Ovary (tissue), 9 donors: ENCODE data around the gene CCDC167. TPM values are rescaled to one million over a fixed set of nuclear protein-coding genes. Genes with fewer than 3 reads are reported as not detected.

ENCODE experiments used
- DNase-seq, 5 donors: peaks; one replicate each; pipeline ENCODE4 v3.0.0-alpha.2; 2019 to 2020
- H3K27ac ChIP-seq, 2 donors: fragments of 200-600 bp; one replicate each; pipeline versions ENCODE4 v1.5.1 to v1.8.0; 2019 to 2022
- H3K27me3 ChIP-seq: fragments of 200-600 bp; one replicate; pipeline ENCODE4 v1.8.0; 2022
- H3K36me3 ChIP-seq: fragments of 200-600 bp; sonication (generic); one replicate; pipeline ENCODE4 v1.5.1; 2019
- H3K4me1 ChIP-seq: one replicate; pipeline ENCODE4 v1.8.1; 2013; ENCODE audit warnings: mild to moderate bottlenecking, moderate library complexity; ENCODE audit not compliant: insufficient read depth
- H3K4me3 ChIP-seq: fragments of 200-600 bp; sonication (generic); one replicate; pipeline ENCODE4 v1.5.1; 2017
- H3K9me3 ChIP-seq, 2 donors: fragments of 200-600 bp in 1 of 2; sonication (generic) in 1 of 2; one replicate each; pipeline versions ENCODE4 v1.5.1 to v1.8.1; 2013 to 2019; ENCODE audit warnings: mild to moderate bottlenecking in 1 of 2, moderate library complexity in 1 of 2
- CTCF ChIP-seq, 3 donors: fragments of 450-650 bp in 2 of 3; fragments of 200-600 bp in 1 of 3; IDR thresholded peaks; one replicate each; pipeline versions ENCODE4 v1.5.1 to v1.8.0; 2016 to 2022; ENCODE audit warnings: antibody characterized with exemption in 3 of 3, mild to moderate bottlenecking in 1 of 3
- EP300 ChIP-seq: sonication (generic); formaldehyde crosslinking; IDR thresholded peaks from one replicate; pipeline ENCODE4 v1.6.1; 2017; ENCODE audit warnings: antibody characterized with exemption
- POLR2A ChIP-seq: fragments of 450-650 bp; IDR thresholded peaks from one replicate; pipeline ENCODE4 v1.6.1; 2017; ENCODE audit warnings: antibody characterized with exemption, mild to moderate bottlenecking, moderate library complexity
- WGBS, 3 donors: extraction: QIAGEN DNeasy Blood & Tissue Kit in 1 of 3; methylation state at CpG; one replicate each; pipeline versions ENCODE4 v1.1.5 to v1.1.7; 2013 to 2017; 5-methylcytosine and 5-hydroxymethylcytosine counted together
- intact Hi-C, 4 donors: fragments of 100-400 bp; cut with DNase I; formaldehyde crosslinking; loops; one replicate each; pipeline versions ENCODE4 v1.11.0 to v1.15.1; 2022 to 2023
- polyA plus RNA-seq, 2 donors: library from polyadenylated mRNA; stranded (reverse); fragments of 200-250 nt in 1 of 2; fragments of 350-450 nt in 1 of 2; fragmentation: Illumina TruSeq in 1 of 2; extraction: RNeasy Lipid Tissue Mini Kit (QIAGEN cat#74804) in 1 of 2; gene quantifications; one replicate each; pipeline ENCODE4 v1.2.3, GENCODE V29; 2013 to 2014
- total RNA-seq, 7 donors: library from RNA; depleted of rRNA in 2 of 7; stranded (reverse); fragments of >200 nt in 2 of 7; fragmentation: NEBNext Ultra II Directional in 3 of 7; extraction: Animal tissue kit (Norgen Biotek cat#: 25700) in 3 of 7; gene quantifications; one replicate each; pipeline versions ENCODE4 v1.1.0 to v1.2.4, GENCODE V29; 2016 to 2023
- donor health status: DM: no; HTN: no; CAD: no; lungs with moderate emphysema.
- donor health status: DM: no; HTN: no; CAD: no.
- donor health status: Bipolar disorder and iron deficiency.
- donor health status: DM: yes; HTN: yes; CAD: no.
- donor health status: DM: no; HTN: no; CAD: no.
- donor health status: DM: yes; HTN: yes; CAD: no.

CCDC167 gene
- total and polyA plus RNA-seq, 9 donors = 4.4 to 21.9 (median 9.0) TPM

- Histone ChIP-seq H3K9me3 (no peaks in the 10 kb centered on the region), H3K36me3 (no peaks in the 10 kb centered on the region), H3K4me1 (peaks cover 1% of the 10 kb centered on the region), H3K27ac (no peak overlapping the region), H3K4me3 (no peak overlapping the region), H3K27me3 (no peaks in the 10 kb centered on the region)
- intact Hi-C loops = no loop called here
- TF ChIP-seq CTCF (IDR thresholded peaks at IDR 0.05) (no peak), EP300 (no peak), POLR2A (no peak)
- 84 to 89% (median 87%) methylated on average over 6 of the region's 6 CpGs for WGBS, 3 donors
- DNase-seq = no peak
Observed at GRCh38 chr6:37441651-37442050, 58.0 kb downstream of the CCDC167 start.

- peaks cover 1% of the 10 kb centered on the region for H3K4me1 ChIP-seq
- H3K4me3 ChIP-seq = no peak overlapping the region
- no peaks in the 10 kb centered on the region for H3K9me3 ChIP-seq
- WGBS, 3 donors = 11 to 50% (median 22%) methylated on average over 1 of the region's 1 CpG
- no peaks in the 10 kb centered on the region for H3K36me3 ChIP-seq
- intact Hi-C loops = no loop called here
- H3K27me3 ChIP-seq = no peaks in the 10 kb centered on the region
- H3K27ac ChIP-seq = no peak overlapping the region
- no peak for TF ChIP-seq POLR2A
- TF ChIP-seq CTCF (IDR thresholded peaks at IDR 0.05) = no peak
- no peak for TF ChIP-seq EP300
- DNase-seq = no peak
Observed at GRCh38 chr6:37438930-37439329, 60.8 kb downstream of the CCDC167 start.

GRCh38 chr6:37435816-37436215, 63.9 kb downstream of the CCDC167 start:
- DNase-seq = no peak
- H3K36me3 ChIP-seq = no peaks in the 10 kb centered on the region
- WGBS, 3 donors = 77 to 86% (median 82%) methylated on average over 5 of the region's 5 CpGs

GRCh38 chr6:37435373-37435772, 64.3 kb downstream of the CCDC167 start:
- no peaks in the 10 kb centered on the region for H3K27me3 ChIP-seq
- H3K9me3 ChIP-seq = no peaks in the 10 kb centered on the region
- intact Hi-C loops = no loop called here
- WGBS, 3 donors = 56 to 67% (median 62%) methylated on average over 4 of the region's 4 CpGs
- peaks cover 3% of the 10 kb centered on the region for H3K4me1 ChIP-seq
- H3K4me3 ChIP-seq = no peak overlapping the region
- TF ChIP-seq CTCF (IDR thresholded peaks at IDR 0.05) = no peak
- no peak for TF ChIP-seq EP300
- no peak for TF ChIP-seq POLR2A
- no peak overlapping the region for H3K27ac ChIP-seq
- no peak for DNase-seq
- no peaks in the 10 kb centered on the region for H3K36me3 ChIP-seq

More at GRCh38 chr6:37435816-37436215, 63.9 kb downstream of the CCDC167 start:
- intact Hi-C loops = no loop called here
- no peak for TF ChIP-seq EP300
- Histone ChIP-seq H3K4me1 (peaks cover 3% of the 10 kb centered on the region), H3K9me3 (no peaks in the 10 kb centered on the region), H3K27me3 (no peaks in the 10 kb centered on the region), H3K27ac (no peak overlapping the region), H3K4me3 (no peak overlapping the region)

- Histone ChIP-seq H3K4me3 (peak overlapping the region; percentile 87), H3K4me1 (peaks cover 3% of the 10 kb centered on the region), H3K27ac (peak overlapping the region; percentile 86 to 97), H3K9me3 (no peaks in the 10 kb centered on the region), H3K27me3 (no peaks in the 10 kb centered on the region), H3K36me3 (no peaks in the 10 kb centered on the region)
- no peak for TF ChIP-seq EP300
- no peak for TF ChIP-seq CTCF (IDR thresholded peaks at IDR 0.05)
- TF ChIP-seq POLR2A = no peak
- DNase-seq = no peak
- intact Hi-C loops = no loop called here
- 2 to 3% (median 2%) methylated on average over 13 of the region's 13 CpGs for WGBS, 3 donors
Observed at GRCh38 chr6:37433657-37434271, 65.9 kb downstream of the CCDC167 start.
